ENCODE measurements around the gene KIF9. TPM values are rescaled to one million over a fixed set of nuclear protein-coding genes. Genes with fewer than 3 reads are reported as not detected.
"Not testable (repeated sequence)": the region's sequence is repeated elsewhere in the genome, so short reads cannot be mapped to it uniquely, and the experiment has no call there.

Gene KIF9
- total and polyA plus RNA-seq, 9 donors: 4.9 to 7.4 (median 5.8) TPM

DNA sequence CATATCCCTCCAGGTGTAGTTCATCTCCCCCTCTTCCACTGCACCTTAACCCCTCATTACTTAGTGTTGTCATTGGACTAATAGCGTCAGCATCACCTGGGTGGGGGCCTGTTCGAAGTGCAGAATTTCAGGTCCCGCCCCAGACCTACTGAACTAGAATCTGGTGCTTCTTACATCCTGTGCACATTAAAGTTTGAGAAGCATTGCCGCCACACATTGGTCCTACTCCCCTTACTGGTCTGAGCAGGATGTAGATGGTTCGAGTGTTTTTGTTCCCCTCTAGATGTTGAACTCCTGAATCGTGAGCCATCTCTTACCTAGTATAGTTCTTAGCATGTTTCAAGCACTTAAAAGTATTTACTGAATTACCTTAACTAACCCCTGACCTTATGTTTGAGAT is 13.4 kb upstream of the KIF9 start:
- WGBS (ENCODE audit: insufficient coverage): 93% methylated on average over 3 of the region's 6 CpGs
- DNase-seq: no peak

DNA sequence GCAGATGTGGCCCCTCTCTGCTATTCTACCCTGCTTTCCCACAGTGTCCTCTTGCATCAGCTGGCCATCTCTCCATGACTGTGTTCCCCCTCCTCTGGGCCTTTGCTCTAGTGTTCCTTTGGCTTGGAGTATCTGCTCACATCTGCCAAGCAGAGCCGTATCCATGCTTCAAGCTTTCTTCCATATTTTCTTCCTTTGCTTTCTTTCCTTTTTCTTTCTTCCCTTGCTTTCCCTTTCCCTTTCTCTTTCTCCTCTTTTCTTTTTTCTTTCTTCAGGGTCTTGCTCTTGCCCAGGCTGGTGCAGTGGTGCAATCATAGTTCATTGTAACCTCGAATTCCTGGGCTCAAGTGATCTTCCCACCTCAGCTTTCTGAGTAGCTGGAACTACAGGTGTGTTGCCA is 12.7 kb upstream of the KIF9 start:
- Histone ChIP-seq H3K4me1 (ENCODE audit: control insufficient read depth, insufficient read depth, low read length) (no peaks in the 10 kb centered on the region), H3K9me3 (replicated peaks; ENCODE audit: control insufficient read depth, low read depth, low read length) (no peaks in the 10 kb centered on the region), H3K27me3 (ENCODE audit: control insufficient read depth, insufficient read depth, low read length) (no peaks in the 10 kb centered on the region), H3K36me3 (ENCODE audit: control insufficient read depth, insufficient read depth, low read length) (peaks cover 16% of the 10 kb centered on the region), H3K4me3 (ENCODE audit: low read length) (no peak overlapping the region), H3K27ac (ENCODE audit: low read length) (no peak overlapping the region)
- peak; percentile 45 for DNase-seq
- WGBS (ENCODE audit: insufficient coverage): 33% methylated on average over 1 of the region's 2 CpGs

More for the DNA sequence above, 13.4 kb upstream of the KIF9 start:
- Histone ChIP-seq H3K9me3 (replicated peaks; ENCODE audit: control insufficient read depth, low read depth, low read length) (no peaks in the 10 kb centered on the region), H3K27me3 (ENCODE audit: control insufficient read depth, insufficient read depth, low read length) (no peaks in the 10 kb centered on the region), H3K36me3 (ENCODE audit: control insufficient read depth, insufficient read depth, low read length) (peaks cover 11% of the 10 kb centered on the region), H3K4me1 (ENCODE audit: control insufficient read depth, insufficient read depth, low read length) (no peaks in the 10 kb centered on the region), H3K4me3 (ENCODE audit: low read length) (no peak overlapping the region), H3K27ac (ENCODE audit: low read length) (no peak overlapping the region)

DNA sequence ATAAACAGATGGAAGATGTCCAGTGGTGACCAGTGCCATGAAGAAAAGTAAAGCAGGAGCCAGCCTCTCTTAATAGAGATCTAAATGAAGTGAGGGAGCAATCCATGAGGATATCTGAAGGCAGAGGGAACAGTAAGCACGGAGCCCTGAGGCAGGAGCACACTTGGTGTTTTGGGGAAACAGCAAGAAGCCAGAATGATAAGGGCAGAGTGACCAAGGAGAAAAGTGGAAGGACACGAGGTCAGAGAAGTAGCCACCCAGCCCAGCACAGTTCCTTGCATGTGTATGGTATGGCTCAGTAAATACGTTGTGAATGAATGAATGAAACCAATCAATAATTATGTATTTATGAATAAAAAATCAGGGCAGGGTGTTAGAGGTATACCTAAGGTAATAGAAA is 11.8 kb upstream of the KIF9 start:
- no peak overlapping the region for H3K4me3 ChIP-seq (ENCODE audit: low read length)
- no peaks in the 10 kb centered on the region for H3K4me1 ChIP-seq (ENCODE audit: control insufficient read depth, insufficient read depth, low read length)
- no peaks in the 10 kb centered on the region for H3K27me3 ChIP-seq (ENCODE audit: control insufficient read depth, insufficient read depth, low read length)
- DNase-seq: no peak
- no peak overlapping the region for H3K27ac ChIP-seq (ENCODE audit: low read length)
- WGBS (ENCODE audit: insufficient coverage): 93% methylated on average over 1 of the region's 3 CpGs
- peaks cover 18% of the 10 kb centered on the region for H3K36me3 ChIP-seq (ENCODE audit: control insufficient read depth, insufficient read depth, low read length)
- H3K9me3 ChIP-seq (replicated peaks; ENCODE audit: control insufficient read depth, low read depth, low read length): no peaks in the 10 kb centered on the region

DNA sequence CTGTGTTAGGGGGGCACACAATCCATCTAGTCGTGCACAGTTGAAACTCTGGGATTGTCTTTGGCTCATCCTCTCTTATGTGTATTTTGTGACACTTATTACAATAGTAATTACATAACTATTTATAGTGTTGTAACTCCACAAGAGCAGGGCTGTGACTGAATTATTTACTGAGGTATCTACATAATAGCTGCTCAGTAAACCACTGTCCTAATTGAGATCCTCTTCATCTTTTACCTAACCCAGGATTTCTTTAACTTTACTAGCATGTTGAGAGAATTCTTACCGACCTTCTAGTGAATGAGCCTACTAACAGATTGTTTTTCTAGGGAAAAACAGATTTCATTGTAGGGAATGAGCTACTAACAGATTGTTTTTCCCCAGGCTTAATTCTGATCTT is 11.2 kb upstream of the KIF9 start:
- Histone ChIP-seq H3K36me3 (ENCODE audit: control insufficient read depth, insufficient read depth, low read length) (peaks cover 20% of the 10 kb centered on the region), H3K9me3 (replicated peaks; ENCODE audit: control insufficient read depth, low read depth, low read length) (no peaks in the 10 kb centered on the region), H3K4me3 (ENCODE audit: low read length) (no peak overlapping the region), H3K27me3 (ENCODE audit: control insufficient read depth, insufficient read depth, low read length) (no peaks in the 10 kb centered on the region), H3K27ac (ENCODE audit: low read length) (no peak overlapping the region), H3K4me1 (ENCODE audit: control insufficient read depth, insufficient read depth, low read length) (no peaks in the 10 kb centered on the region)
- DNase-seq: no peak
- WGBS (ENCODE audit: insufficient coverage): no CpG with 5 or more reads among the region's 2 CpGs

DNA sequence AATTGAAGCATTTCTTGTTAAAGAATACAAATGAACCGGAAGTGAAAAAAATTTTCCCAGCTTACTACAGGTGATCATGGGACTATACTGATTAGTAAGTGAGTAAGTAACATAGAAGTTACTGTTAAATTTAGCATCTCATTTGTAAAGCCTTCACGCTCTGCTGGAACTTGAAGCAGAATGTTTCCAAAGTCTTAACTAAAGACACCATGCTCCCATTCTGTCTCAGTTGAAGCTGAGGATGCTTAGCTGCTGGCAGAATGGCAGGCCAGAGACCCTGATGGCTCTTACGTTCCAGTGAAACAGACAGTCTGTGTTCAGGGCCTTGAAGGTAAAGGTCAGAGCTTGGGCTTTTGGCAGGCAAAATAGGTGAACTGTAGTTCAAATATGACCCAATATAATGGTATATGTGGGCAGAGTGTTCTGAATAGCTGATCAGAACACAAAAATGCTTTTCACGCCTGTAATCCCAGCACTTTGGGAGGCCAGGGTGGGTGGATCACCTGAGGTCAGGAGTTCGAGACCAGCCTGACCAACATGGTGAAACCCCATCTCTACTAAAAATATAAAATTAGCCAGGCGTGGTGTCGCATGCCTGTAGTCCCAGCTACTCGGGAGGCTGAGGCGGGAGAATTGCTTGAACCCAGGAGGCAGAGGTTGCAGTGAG is 9.3 kb upstream of the KIF9 start:
- H3K4me3 ChIP-seq (ENCODE audit: low read length); H3K27me3 ChIP-seq (ENCODE audit: control insufficient read depth, insufficient read depth, low read length); H3K9me3 ChIP-seq (replicated peaks; ENCODE audit: control insufficient read depth, low read depth, low read length); DNase-seq; H3K27ac ChIP-seq (ENCODE audit: low read length); H3K4me1 ChIP-seq (ENCODE audit: control insufficient read depth, insufficient read depth, low read length): not testable (repeated sequence)
- H3K36me3 ChIP-seq (ENCODE audit: control insufficient read depth, insufficient read depth, low read length): peaks cover 21% of the 10 kb centered on the region
- 100% methylated on average over 1 of the region's 9 CpGs for WGBS (ENCODE audit: insufficient coverage)

DNA sequence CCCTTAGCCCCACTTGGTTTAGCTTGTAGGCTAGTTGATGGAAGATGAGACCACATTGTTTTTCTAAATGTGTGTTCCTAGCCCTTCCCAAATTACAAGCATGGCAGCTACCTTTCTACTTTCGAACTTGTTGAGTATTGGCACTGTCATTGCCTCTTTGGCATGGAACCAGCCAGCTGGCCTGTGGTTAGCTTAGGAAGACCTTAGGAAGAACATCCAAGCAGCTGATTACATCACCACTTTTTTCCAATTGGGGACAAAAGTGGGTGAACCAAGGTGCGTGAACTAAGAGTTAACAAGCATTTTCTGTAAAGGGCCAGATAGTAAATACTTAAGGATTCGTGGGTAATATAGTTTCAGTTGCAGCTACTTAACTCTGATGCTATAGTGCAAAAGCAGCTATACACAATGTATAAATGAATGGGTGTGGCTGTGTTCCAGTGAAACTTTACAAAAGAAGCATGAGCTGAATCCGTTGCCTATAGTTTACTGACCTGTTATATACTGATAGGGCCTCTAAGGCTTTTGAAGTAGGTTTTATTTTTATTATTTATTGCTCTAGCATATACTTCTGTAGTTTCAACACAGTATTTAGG is 8.7 kb upstream of the KIF9 start:
- Histone ChIP-seq H3K36me3 (ENCODE audit: control insufficient read depth, insufficient read depth, low read length) (peaks cover 26% of the 10 kb centered on the region), H3K27me3 (ENCODE audit: control insufficient read depth, insufficient read depth, low read length) (no peaks in the 10 kb centered on the region)
- WGBS (ENCODE audit: insufficient coverage): 77% methylated on average over 2 of the region's 4 CpGs

DNA sequence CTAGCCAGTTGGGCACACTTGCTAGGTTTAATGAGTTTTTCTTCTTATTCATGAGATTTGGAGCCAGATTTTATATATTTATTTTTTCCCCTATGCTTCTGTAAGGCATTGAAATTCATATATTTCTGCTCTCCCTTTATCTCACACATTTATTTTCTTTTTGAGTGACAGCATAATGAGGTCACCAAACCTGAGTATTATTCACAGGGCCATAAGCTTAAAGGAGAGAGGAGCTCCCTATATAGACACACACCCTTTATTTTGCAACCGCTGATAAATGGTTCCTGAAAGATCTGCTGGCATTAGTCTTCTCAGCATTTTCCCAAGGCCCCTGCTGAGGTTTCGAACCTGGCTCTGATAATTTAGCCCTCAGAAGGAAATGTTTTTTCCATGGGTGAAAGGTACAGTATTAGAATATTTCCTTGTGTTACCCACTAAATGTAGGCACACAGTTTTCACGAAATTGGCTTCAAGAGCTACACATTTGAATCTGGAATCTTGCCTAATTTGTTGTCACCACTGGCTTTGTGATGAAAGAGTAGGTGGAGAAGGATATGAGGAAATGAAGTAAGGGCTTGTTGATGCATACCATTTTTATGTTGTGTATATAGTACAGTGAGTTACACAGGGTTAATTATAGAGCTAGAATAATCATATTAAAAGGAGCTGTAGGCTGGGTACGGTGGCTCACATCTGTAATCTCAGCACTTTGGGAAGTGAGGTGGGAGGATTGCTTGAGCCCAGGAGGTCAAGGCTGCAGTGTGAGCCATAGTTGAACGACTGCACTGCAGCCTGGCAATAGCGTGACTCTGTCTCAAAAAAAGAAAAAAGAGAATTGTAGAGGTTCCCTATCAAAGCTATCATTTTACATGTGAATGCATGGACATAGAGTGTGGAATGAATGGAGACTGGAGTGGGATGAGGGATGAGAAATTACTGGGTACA is 6.6 kb upstream of the KIF9 start:
- H3K27me3 ChIP-seq (ENCODE audit: control insufficient read depth, insufficient read depth, low read length): no peaks in the 10 kb centered on the region
- DNase-seq: no peak
- no peak overlapping the region for H3K4me3 ChIP-seq (ENCODE audit: low read length)
- no peak overlapping the region for H3K27ac ChIP-seq (ENCODE audit: low read length)
- peaks cover 3% of the 10 kb centered on the region for H3K4me1 ChIP-seq (ENCODE audit: control insufficient read depth, insufficient read depth, low read length)
- H3K36me3 ChIP-seq (ENCODE audit: control insufficient read depth, insufficient read depth, low read length): peaks cover 23% of the 10 kb centered on the region
- WGBS (ENCODE audit: insufficient coverage): 50% methylated on average over 2 of the region's 6 CpGs
- H3K9me3 ChIP-seq (replicated peaks; ENCODE audit: control insufficient read depth, low read depth, low read length): no peaks in the 10 kb centered on the region

More for the DNA sequence above, 8.7 kb upstream of the KIF9 start:
- no peak overlapping the region for H3K4me3 ChIP-seq (ENCODE audit: low read length)
- H3K27ac ChIP-seq (ENCODE audit: low read length): no peak overlapping the region
- DNase-seq: no peak
- no peaks in the 10 kb centered on the region for H3K9me3 ChIP-seq (replicated peaks; ENCODE audit: control insufficient read depth, low read depth, low read length)
- no peaks in the 10 kb centered on the region for H3K4me1 ChIP-seq (ENCODE audit: control insufficient read depth, insufficient read depth, low read length)

DNA sequence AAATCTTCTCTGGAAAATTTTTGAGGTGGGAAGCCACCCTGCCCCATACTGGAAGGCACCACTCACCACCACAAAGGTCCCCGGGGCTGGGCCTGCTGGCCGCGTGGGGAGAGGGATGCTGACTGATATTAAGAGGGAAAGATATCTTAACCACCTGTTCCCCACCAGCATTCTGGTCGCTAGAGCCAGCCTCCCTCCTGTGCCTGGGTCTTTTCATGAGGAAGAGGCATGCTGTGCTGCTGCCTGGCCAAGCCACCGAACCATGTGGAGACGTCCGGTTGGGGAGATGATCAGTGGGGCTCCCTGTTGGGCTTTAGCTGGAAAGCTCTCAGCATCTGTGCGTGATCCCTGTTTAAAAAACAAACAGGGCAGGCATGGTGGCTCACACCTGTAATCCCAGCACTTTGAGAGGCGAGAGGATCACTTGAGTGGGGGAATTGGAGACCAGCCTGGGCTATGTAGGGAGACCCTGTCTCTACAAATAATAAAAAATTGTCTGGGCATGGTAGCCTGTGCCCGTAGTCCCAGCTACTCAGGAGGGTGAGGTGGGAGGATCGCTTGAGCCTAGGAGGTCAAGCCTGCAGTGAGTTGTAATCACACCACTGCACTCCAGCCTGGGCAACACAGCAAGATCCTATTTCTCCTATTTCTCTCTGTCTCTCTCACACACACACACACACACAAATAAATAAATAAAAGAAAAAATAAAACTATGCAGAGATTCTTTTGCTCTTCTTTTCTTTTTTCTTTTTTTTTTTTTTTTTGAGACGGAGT is 1.2 kb upstream of the KIF9 start:
- peak overlapping the region; percentile 99 for H3K27ac ChIP-seq (ENCODE audit: low read length)

DNA sequence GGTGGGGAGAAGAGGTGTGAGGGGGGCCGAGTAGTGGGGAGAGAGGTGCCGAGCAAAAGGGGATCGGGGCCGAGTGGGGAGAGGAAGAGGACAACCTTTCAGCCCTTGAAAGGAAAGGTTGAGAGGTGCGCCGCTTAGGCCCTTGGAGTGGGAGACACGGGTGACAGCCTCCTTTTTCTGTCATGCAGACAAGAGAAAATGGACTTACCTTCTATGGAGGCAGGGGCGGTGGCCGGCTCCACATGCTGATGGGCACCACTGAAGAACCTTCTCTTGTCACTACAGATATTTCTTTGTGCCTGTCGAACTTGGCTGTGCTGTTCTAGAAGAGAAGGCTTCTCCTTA is 566 bp upstream of the KIF9 start:
- Histone ChIP-seq H3K27me3 (ENCODE audit: control insufficient read depth, insufficient read depth, low read length) (no peaks in the 10 kb centered on the region), H3K9me3 (replicated peaks; ENCODE audit: control insufficient read depth, low read depth, low read length) (no peaks in the 10 kb centered on the region), H3K27ac (ENCODE audit: low read length) (peak overlapping the region; percentile 99), H3K36me3 (ENCODE audit: control insufficient read depth, insufficient read depth, low read length) (peaks cover 10% of the 10 kb centered on the region), H3K4me3 (ENCODE audit: low read length) (peak overlapping the region; percentile 95), H3K4me1 (ENCODE audit: control insufficient read depth, insufficient read depth, low read length) (peaks cover 20% of the 10 kb centered on the region)
- 0% methylated on average over 4 of the region's 10 CpGs for WGBS (ENCODE audit: insufficient coverage)
- peak; percentile 23 for DNase-seq

More for the DNA sequence above, 1.2 kb upstream of the KIF9 start:
- Histone ChIP-seq H3K36me3 (ENCODE audit: control insufficient read depth, insufficient read depth, low read length) (peaks cover 13% of the 10 kb centered on the region), H3K4me3 (ENCODE audit: low read length) (peak overlapping the region; percentile 95), H3K4me1 (ENCODE audit: control insufficient read depth, insufficient read depth, low read length) (peaks cover 20% of the 10 kb centered on the region), H3K9me3 (replicated peaks; ENCODE audit: control insufficient read depth, low read depth, low read length) (no peaks in the 10 kb centered on the region), H3K27me3 (ENCODE audit: control insufficient read depth, insufficient read depth, low read length) (no peaks in the 10 kb centered on the region)
- peak; percentile 26 for DNase-seq
- 5% methylated on average over 3 of the region's 12 CpGs for WGBS (ENCODE audit: insufficient coverage)

Measured in muscle of leg (tissue), 11 donors.